ENCODE results near the gene ARMC10. TPM values are rescaled to one million over a fixed set of nuclear protein-coding genes. Genes with fewer than 3 reads are reported as not detected.

The ARMC10 gene
- polyA plus RNA-seq, 1 donor = 33.9 TPM

DNA sequence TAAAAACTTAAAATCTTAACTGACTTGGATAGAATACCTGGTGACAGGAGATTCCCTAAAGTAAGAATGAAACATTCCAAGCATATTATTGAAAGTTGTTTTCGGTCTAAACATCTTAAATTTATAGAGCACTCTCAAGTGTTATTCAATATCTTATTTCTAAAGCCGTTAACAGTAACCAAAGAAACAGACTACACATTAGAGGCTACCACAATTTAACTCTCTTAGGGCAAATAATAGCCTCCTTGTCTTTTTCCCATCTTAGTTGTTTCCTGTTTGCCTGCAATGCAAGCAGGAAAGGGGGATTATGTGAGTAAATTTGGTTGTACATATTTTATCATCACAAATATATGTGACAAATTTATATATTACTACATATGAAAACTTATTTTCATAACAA, 42.5 kb downstream of the ARMC10 start:
- Histone ChIP-seq H3K4me3 (ENCODE audit: low read length) (no peak overlapping the region), H3K9me3 (ENCODE audit: control insufficient read depth, low read depth, low read length) (no peaks in the 10 kb centered on the region), H3K4me1 (ENCODE audit: control insufficient read depth, insufficient read depth, low read length) (no peaks in the 10 kb centered on the region), H3K36me3 (ENCODE audit: control insufficient read depth, insufficient read depth, low read length) (peaks cover 52% of the 10 kb centered on the region), H3K27me3 (ENCODE audit: control insufficient read depth, insufficient read depth, low read length) (no peaks in the 10 kb centered on the region), H3K27ac (ENCODE audit: low read length) (no peak overlapping the region)
- WGBS (ENCODE audit: insufficient coverage, low lambda C conversion rate) = 93% methylated on average over 2 of the region's 2 CpGs
- DNase-seq = no peak

DNA sequence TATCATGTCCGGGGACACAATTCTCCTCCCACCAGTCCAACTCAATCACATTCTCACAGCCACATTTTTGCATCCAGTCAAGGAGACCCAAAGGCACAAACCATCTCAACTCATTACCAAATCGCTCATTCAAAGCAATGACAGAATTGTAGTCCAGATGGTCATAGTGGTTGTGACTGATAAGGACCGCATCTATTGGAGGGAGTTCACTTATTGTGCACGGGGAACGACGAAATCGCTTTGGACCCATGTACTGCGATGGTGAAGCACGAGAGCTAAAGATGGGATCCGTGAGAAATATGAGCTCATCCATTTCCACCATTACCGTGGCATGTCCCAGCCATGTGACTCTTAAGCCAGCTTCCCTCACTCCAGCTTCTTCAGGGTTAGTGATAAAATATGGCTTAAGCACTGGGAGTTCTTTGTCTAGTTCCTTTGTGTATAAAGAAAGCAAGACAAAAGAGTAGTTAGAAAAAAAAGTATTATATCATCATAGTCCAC, 44.9 kb downstream of the ARMC10 start:
- WGBS (ENCODE audit: insufficient coverage, low lambda C conversion rate) = no CpG with 5 or more reads among the region's 11 CpGs
- Histone ChIP-seq H3K4me1 (ENCODE audit: control insufficient read depth, insufficient read depth, low read length) (no peaks in the 10 kb centered on the region), H3K27me3 (ENCODE audit: control insufficient read depth, insufficient read depth, low read length) (no peaks in the 10 kb centered on the region), H3K27ac (ENCODE audit: low read length) (no peak overlapping the region), H3K9me3 (ENCODE audit: control insufficient read depth, low read depth, low read length) (no peaks in the 10 kb centered on the region), H3K36me3 (ENCODE audit: control insufficient read depth, insufficient read depth, low read length) (peaks cover 57% of the 10 kb centered on the region), H3K4me3 (ENCODE audit: low read length) (no peak overlapping the region)
- DNase-seq = no peak

DNA sequence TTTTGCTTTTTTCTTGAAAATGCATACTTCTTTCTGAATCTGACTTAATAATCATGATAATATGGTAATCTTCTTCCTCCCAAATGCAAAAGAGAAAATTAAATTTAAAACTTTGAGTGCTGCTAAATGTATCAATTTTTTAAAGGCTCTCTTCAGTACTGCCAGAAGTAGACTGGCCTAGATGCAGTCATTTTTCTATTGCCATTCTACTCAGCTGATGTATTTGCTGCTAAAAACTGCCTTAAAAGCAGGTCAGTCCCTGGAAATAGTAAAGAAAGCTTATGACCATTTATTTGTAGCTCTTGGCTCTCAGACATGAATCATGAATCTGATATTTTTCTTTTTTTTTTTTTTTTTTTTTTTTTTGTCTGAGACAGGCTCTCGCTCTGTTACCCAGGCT, 45.4 kb downstream of the ARMC10 start:
- no peaks in the 10 kb centered on the region for H3K9me3 ChIP-seq (ENCODE audit: control insufficient read depth, low read depth, low read length)
- no peak overlapping the region for H3K4me3 ChIP-seq (ENCODE audit: low read length)
- H3K27ac ChIP-seq (ENCODE audit: low read length) = no peak overlapping the region
- WGBS (ENCODE audit: insufficient coverage, low lambda C conversion rate) = no CpG with 5 or more reads among the region's 1 CpG
- H3K4me1 ChIP-seq (ENCODE audit: control insufficient read depth, insufficient read depth, low read length) = no peaks in the 10 kb centered on the region
- no peak for DNase-seq
- H3K36me3 ChIP-seq (ENCODE audit: control insufficient read depth, insufficient read depth, low read length) = peaks cover 53% of the 10 kb centered on the region
- H3K27me3 ChIP-seq (ENCODE audit: control insufficient read depth, insufficient read depth, low read length) = no peaks in the 10 kb centered on the region

DNA sequence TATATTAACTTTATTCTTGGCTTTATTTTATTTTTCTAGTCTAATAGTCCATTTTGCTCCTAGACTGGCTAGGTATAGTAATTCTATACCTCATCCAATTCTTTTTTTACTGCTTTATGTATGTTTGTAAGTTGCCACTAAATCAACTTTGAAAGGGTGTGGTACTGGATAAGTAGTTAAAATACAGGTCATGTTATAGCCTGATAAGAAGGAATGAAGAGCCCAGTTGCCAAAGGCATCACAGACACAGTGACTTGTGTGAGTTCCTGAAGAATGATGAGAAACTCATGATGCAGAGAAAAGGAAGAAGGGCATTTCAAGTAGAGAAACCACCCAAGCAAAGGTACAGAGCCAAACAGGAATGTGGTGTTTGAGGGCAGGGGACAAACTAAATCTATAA, 46.7 kb downstream of the ARMC10 start:
- Histone ChIP-seq H3K9me3 (ENCODE audit: control insufficient read depth, low read depth, low read length) (no peaks in the 10 kb centered on the region), H3K27ac (ENCODE audit: low read length) (no peak overlapping the region), H3K36me3 (ENCODE audit: control insufficient read depth, insufficient read depth, low read length) (peaks cover 52% of the 10 kb centered on the region), H3K4me1 (ENCODE audit: control insufficient read depth, insufficient read depth, low read length) (no peaks in the 10 kb centered on the region), H3K4me3 (ENCODE audit: low read length) (no peak overlapping the region), H3K27me3 (ENCODE audit: control insufficient read depth, insufficient read depth, low read length) (no peaks in the 10 kb centered on the region)
- no peak for DNase-seq

DNA sequence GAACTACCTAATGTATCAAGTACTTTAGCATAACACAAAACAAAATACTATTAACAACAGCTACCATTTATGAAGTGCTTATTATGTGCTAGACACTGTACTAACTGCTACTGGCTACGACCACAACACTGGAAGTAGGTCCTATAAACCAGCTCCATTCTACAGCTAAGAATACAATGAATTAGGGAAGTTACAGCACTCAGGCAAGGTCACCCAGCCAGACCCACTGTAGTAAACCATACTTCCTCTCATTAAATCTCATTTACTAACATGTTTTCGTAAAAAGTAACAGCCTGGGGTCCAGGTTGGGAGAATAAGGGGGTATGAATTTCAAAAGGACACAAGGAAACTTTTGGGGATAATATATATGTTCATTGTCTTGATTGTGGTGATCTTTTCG, 48.6 kb downstream of the ARMC10 start:
- Histone ChIP-seq H3K4me1 (ENCODE audit: control insufficient read depth, insufficient read depth, low read length) (no peaks in the 10 kb centered on the region), H3K27ac (ENCODE audit: low read length) (no peak overlapping the region), H3K9me3 (ENCODE audit: control insufficient read depth, low read depth, low read length) (no peaks in the 10 kb centered on the region), H3K4me3 (ENCODE audit: low read length) (no peak overlapping the region), H3K27me3 (ENCODE audit: control insufficient read depth, insufficient read depth, low read length) (no peaks in the 10 kb centered on the region), H3K36me3 (ENCODE audit: control insufficient read depth, insufficient read depth, low read length) (peaks cover 64% of the 10 kb centered on the region)
- DNase-seq = no peak
- 100% methylated on average over 1 of the region's 3 CpGs for WGBS (ENCODE audit: insufficient coverage, low lambda C conversion rate)

DNA sequence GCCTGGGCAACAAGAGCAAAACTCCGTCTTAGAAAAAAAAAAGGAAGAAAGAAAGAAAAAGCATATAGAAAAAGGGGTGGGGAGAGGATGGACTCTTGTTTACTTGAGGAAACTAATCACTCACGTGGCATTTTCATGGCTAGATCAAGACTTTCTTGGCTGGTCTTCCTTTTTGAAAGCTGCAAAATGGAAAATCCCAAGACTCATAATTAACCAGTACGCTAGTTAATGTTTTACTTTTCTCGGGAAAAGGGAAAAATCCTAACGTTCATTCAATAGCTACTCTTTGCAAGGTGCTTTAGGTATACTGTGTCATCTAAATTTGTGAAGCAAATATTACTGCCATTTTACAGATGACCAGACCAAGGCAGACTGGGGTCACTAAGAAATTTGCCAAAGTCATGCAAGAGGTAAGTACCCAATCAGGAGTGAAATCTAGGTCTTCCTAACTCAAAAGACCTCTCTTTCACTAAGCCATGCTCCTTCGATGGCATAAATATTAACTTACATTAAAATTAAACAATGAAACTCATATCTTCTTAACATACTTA, 49.6 kb downstream of the ARMC10 start:
- Histone ChIP-seq H3K27ac (ENCODE audit: low read length) (no peak overlapping the region), H3K4me3 (ENCODE audit: low read length) (no peak overlapping the region), H3K4me1 (ENCODE audit: control insufficient read depth, insufficient read depth, low read length) (peaks cover 2% of the 10 kb centered on the region), H3K27me3 (ENCODE audit: control insufficient read depth, insufficient read depth, low read length) (no peaks in the 10 kb centered on the region), H3K9me3 (ENCODE audit: control insufficient read depth, low read depth, low read length) (no peaks in the 10 kb centered on the region), H3K36me3 (ENCODE audit: control insufficient read depth, insufficient read depth, low read length) (peaks cover 59% of the 10 kb centered on the region)
- WGBS (ENCODE audit: insufficient coverage, low lambda C conversion rate) = 40% methylated on average over 2 of the region's 6 CpGs
- no peak for DNase-seq

DNA sequence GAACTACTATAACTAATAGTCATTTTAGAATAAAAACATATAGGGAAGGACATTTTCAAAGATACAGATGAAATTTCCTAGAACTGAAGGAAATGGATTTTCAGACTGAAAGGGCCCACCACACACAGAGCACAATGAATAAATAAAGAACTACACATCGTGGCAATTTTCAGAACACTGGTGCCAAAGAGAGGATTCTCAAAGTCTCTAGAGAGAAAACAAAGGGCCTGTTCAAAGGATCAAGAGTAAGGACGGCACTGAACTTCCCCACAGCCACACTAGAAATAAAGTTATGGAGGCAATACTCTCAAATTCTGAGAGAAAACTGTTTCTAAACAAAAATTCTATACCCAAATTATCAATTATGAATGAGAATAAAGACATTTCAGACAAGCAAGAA, 52.1 kb downstream of the ARMC10 start:
- H3K4me3 ChIP-seq (ENCODE audit: low read length) = no peak overlapping the region
- WGBS (ENCODE audit: insufficient coverage, low lambda C conversion rate) = no CpG with 5 or more reads among the region's 2 CpGs
- peaks cover 40% of the 10 kb centered on the region for H3K36me3 ChIP-seq (ENCODE audit: control insufficient read depth, insufficient read depth, low read length)
- H3K27ac ChIP-seq (ENCODE audit: low read length) = no peak overlapping the region
- DNase-seq = no peak
- peaks cover 5% of the 10 kb centered on the region for H3K4me1 ChIP-seq (ENCODE audit: control insufficient read depth, insufficient read depth, low read length)
- no peaks in the 10 kb centered on the region for H3K9me3 ChIP-seq (ENCODE audit: control insufficient read depth, low read depth, low read length)
- no peaks in the 10 kb centered on the region for H3K27me3 ChIP-seq (ENCODE audit: control insufficient read depth, insufficient read depth, low read length)

DNA sequence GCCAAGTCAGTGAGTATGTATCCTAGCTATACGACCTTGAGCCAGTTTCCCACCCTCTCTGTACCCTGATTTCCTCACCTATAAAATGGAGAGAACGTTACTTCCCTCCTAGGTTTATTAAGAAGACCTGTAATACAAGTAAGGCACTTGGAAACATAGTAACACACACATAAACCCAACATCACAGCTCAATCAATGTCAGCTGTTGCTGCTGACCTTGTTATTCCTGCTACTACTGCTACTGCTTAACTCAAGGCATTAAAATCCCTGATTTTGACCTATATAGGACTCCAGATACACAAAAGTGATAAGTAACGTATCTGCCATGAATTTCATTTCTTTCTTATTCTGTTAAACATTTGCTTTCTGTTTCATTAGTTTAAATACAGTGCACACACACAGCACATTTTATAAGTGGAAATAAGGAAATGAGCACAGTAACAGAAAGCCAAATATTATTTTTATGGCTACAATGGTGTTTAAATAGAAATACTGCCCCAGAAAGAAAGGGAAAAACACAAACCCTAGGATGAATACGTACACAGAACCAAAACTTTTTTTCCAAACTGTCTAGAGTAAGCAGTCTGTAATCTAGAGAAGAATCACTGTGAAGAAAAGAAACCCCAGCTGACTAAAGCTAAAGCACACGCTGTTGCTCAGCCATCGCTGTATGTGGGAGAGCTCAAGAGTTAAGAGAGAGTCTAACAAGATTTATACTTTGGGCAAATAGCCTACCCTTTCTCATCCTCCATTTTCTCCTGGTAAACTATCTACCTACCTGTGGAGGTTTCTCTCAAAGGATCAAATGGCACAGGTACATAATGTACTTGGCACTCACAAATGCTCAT, 55.0 kb downstream of the ARMC10 start:
- Histone ChIP-seq H3K36me3 (ENCODE audit: control insufficient read depth, insufficient read depth, low read length) (peaks cover 20% of the 10 kb centered on the region), H3K4me3 (ENCODE audit: low read length) (no peak overlapping the region), H3K27me3 (ENCODE audit: control insufficient read depth, insufficient read depth, low read length) (no peaks in the 10 kb centered on the region), H3K4me1 (ENCODE audit: control insufficient read depth, insufficient read depth, low read length) (peaks cover 5% of the 10 kb centered on the region), H3K27ac (ENCODE audit: low read length) (peak overlapping the region; percentile 6), H3K9me3 (ENCODE audit: control insufficient read depth, low read depth, low read length) (no peaks in the 10 kb centered on the region)
- DNase-seq = no peak
- WGBS (ENCODE audit: insufficient coverage, low lambda C conversion rate) = 14% methylated on average over 1 of the region's 6 CpGs

DNA sequence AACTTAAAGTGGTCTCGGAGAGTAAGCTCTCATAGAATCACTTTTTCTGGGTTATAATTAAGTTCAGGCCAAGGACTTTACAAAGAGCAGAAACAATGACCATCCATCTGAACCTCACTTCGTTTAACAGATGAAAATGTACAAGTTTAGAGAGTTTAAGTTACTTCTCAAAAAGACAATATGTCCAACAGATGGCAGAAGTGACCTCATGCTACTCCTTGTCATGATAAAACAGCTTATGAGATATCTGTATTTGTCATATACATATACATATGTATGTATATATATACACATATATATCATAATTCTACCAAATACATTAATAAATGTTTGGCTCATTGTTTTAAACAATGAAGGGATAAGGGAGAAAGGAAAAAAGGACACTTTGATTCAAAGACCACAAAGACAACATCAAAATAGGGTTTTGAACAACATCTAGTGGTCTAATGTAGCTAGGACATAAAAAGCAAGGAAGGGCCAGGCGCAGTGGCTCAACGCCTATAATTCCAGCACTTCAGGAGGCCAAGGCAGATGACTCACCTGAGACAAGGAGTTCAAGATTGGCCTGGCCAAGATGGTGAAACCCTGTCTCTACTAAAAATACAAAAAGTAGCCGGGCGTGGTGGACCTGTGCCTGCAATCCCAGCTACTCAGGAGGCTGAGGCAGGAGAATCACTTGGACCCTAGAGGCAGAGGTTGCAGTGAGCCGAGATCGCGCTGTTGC, 56.1 kb downstream of the ARMC10 start:
- Histone ChIP-seq H3K27ac (ENCODE audit: low read length) (no peak overlapping the region), H3K36me3 (ENCODE audit: control insufficient read depth, insufficient read depth, low read length) (peaks cover 17% of the 10 kb centered on the region), H3K4me3 (ENCODE audit: low read length) (no peak overlapping the region), H3K9me3 (ENCODE audit: control insufficient read depth, low read depth, low read length) (no peaks in the 10 kb centered on the region), H3K27me3 (ENCODE audit: control insufficient read depth, insufficient read depth, low read length) (no peaks in the 10 kb centered on the region), H3K4me1 (ENCODE audit: control insufficient read depth, insufficient read depth, low read length) (peaks cover 5% of the 10 kb centered on the region)
- WGBS (ENCODE audit: insufficient coverage, low lambda C conversion rate) = 100% methylated on average over 6 of the region's 9 CpGs
- no peak for DNase-seq

DNA sequence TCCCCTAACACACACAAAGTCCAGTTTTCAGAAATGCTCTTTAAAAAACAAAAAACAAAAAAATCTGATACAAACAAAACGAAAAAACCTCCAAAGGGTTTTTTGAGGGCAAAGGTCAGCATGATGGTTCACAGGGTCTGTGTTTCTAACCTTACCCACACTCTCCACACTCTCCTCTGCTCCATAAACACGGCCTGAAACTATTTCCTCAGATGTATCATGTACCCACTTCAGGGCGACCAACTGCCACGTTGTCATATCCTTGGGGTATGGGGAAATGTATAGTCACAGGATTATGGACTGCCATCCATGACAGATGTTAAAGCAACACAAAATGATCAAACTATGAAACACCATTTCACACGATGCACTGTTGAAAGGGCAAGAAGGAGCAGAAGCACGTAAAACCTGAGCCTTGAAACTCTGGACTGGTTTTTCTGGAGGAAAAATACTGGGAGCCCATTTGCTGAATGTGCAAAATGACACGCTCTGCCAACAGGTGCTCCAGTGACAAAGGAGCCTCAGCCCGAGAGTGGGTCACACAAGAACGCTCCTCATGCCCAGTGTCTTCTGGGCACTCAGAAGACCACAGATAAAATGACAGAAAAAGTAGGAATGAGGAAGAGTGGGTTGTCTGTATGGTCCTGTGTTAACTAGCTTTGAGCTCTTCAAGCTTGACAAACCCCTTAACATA, 58.2 kb downstream of the ARMC10 start:
- no CpG with 5 or more reads among the region's 9 CpGs for WGBS (ENCODE audit: insufficient coverage, low lambda C conversion rate)
- Histone ChIP-seq H3K36me3 (ENCODE audit: control insufficient read depth, insufficient read depth, low read length) (peaks cover 2% of the 10 kb centered on the region), H3K27ac (ENCODE audit: low read length) (no peak overlapping the region), H3K27me3 (ENCODE audit: control insufficient read depth, insufficient read depth, low read length) (no peaks in the 10 kb centered on the region), H3K4me3 (ENCODE audit: low read length) (no peak overlapping the region), H3K9me3 (ENCODE audit: control insufficient read depth, low read depth, low read length) (no peaks in the 10 kb centered on the region), H3K4me1 (ENCODE audit: control insufficient read depth, insufficient read depth, low read length) (peaks cover 5% of the 10 kb centered on the region)
- DNase-seq = no peak

All from large intestine (tissue), 3 donors.